ENCODE data around the gene MAGEA12. TPM values are rescaled to one million over a fixed set of nuclear protein-coding genes. Genes with fewer than 3 reads are reported as not detected.

MAGEA12 gene
- total RNA-seq, 6 experiments from 2014 or later = not detected

Other genes starting within 250 kb of the MAGEA12 start
- gene GABRQ, start 95.9 kb upstream of the MAGEA12 start, total RNA-seq = not detected
- not detected for gene MAGEA3, start 35.0 kb upstream of the MAGEA12 start, total RNA-seq
- gene CSAG2, start 24.5 kb upstream of the MAGEA12 start, total RNA-seq = not detected
- gene MAGEA2B, start 19.1 kb upstream of the MAGEA12 start, total RNA-seq = not detected
- not detected for gene CSAG1, start within 50 bp of the MAGEA12 start, total RNA-seq
- gene MAGEA2, start 20.1 kb downstream of the MAGEA12 start, total RNA-seq = not detected
- gene CSAG3, start 25.5 kb downstream of the MAGEA12 start, total RNA-seq = not detected
- gene MAGEA6, start 35.9 kb downstream of the MAGEA12 start, total RNA-seq = not detected
- 10 to 100 TPM in 5 of 6 experiments, 1 to 10 TPM in 1; 8.4 to 11.4 (median 10.9) TPM for gene CETN2, start 97.0 kb downstream of the MAGEA12 start, total RNA-seq
- 10 to 100 TPM; 16.1 to 38.2 (median 20.9) TPM for gene NSDHL, start 97.3 kb downstream of the MAGEA12 start, total RNA-seq
- gene ZNF185, start 164.3 kb downstream of the MAGEA12 start, total RNA-seq = 1 to 10 TPM in 1 of 6 experiments, under 1 TPM in 5; 0.61 to 1.7 (median 0.83) TPM